GM23338 (cell line): ENCODE results near the gene ADGRL3. TPM values are rescaled to one million over a fixed set of nuclear protein-coding genes. Genes with fewer than 3 reads are reported as not detected.
A peak's percentile ranks its signal among the peaks of the same experiment; 100 is the strongest.

ENCODE experiments used
- ATAC-seq: fragments of 200-7000 bp; cut with Tn5 transposase; 3 replicates; pipeline ENCODE4 v1.9.1; 2020
- DNase-seq: peaks from one replicate; pipeline ENCODE4 v3.0.0-alpha.2; 2015; ENCODE audit warnings: low spot score
- H2AFZ ChIP-seq: fragments of 200-600 bp; sonication (generic); 2 replicates; pipeline ENCODE4 v1.8.0; 2016; ENCODE audit warnings: antibody characterized with exemption, mild to moderate bottlenecking, moderate library complexity
- H3F3A ChIP-seq: fragments of 200-600 bp; sonication (generic); replicated peaks from 2 replicates; pipeline ENCODE4 v1.8.0; 2017; ENCODE audit warnings: antibody characterized with exemption, mixed run types, low read depth
- H3K27ac ChIP-seq: fragments of 200-600 bp; sonication (generic); 2 replicates; pipeline ENCODE4 v1.6.1; 2016; ENCODE audit warnings: low read depth
- H3K27me3 ChIP-seq: fragments of 200-600 bp; sonication (generic); 2 replicates; pipeline ENCODE4 v1.8.0; 2016; ENCODE audit warnings: mild to moderate bottlenecking, mixed run types, moderate library complexity; ENCODE audit not compliant: insufficient read depth
- H3K36me3 ChIP-seq: fragments of 200-600 bp; sonication (generic); 2 replicates; pipeline ENCODE4 v1.8.0; 2016; ENCODE audit warnings: mild to moderate bottlenecking; ENCODE audit not compliant: insufficient read depth
- H3K4me1 ChIP-seq: fragments of 200-600 bp; sonication (generic); 2 replicates; pipeline ENCODE4 v1.8.0; 2016; ENCODE audit warnings: mild to moderate bottlenecking, moderate library complexity; ENCODE audit not compliant: insufficient read depth
- H3K4me2 ChIP-seq: fragments of 200-600 bp; sonication (generic); 2 replicates; pipeline ENCODE4 v1.7.1; 2017; ENCODE audit warnings: mixed run types
- H3K4me3 ChIP-seq: fragments of 200-600 bp; sonication (generic); 2 replicates; pipeline ENCODE4 v1.6.1; 2016; ENCODE audit warnings: mixed run types
- H3K79me2 ChIP-seq: fragments of 200-600 bp; sonication (generic); replicated peaks from 2 replicates; pipeline ENCODE4 v1.8.0; 2017; ENCODE audit warnings: mild to moderate bottlenecking; ENCODE audit not compliant: insufficient read depth
- H3K9me2 ChIP-seq: fragments of 200-600 bp; sonication (generic); 2 replicates; pipeline ENCODE4 v1.8.0; 2017; ENCODE audit not compliant: insufficient read depth
- H4K20me1 ChIP-seq: fragments of 200-600 bp; sonication (generic); replicated peaks from 2 replicates; pipeline ENCODE4 v1.8.0; 2017; ENCODE audit warnings: mild to moderate bottlenecking; ENCODE audit not compliant: insufficient read depth
- H3K27ac Mint-ChIP-seq: 2 replicates; pipeline ENCODE4 v1.8.0; 2020; ENCODE audit warnings: inconsistent platforms, mild to moderate bottlenecking, moderate library complexity, mixed read lengths
- H3K27me3 Mint-ChIP-seq: 3 replicates; pipeline ENCODE4 v1.8.0; 2022; ENCODE audit warnings: low read depth, mild to moderate bottlenecking, moderate library complexity, mixed read lengths, inconsistent platforms; ENCODE audit not compliant: insufficient read depth, poor library complexity
- H3K36me3 Mint-ChIP-seq: 3 replicates; pipeline ENCODE4 v1.8.0; 2021; ENCODE audit warnings: low read depth, mild to moderate bottlenecking, inconsistent platforms, moderate library complexity, mixed read lengths
- H3K4me1 Mint-ChIP-seq: 3 replicates; pipeline ENCODE4 v1.8.0; 2020; ENCODE audit warnings: mild to moderate bottlenecking, inconsistent platforms, mixed read lengths
- H3K4me3 Mint-ChIP-seq: 3 replicates; pipeline ENCODE4 v1.8.0; 2021; ENCODE audit warnings: moderate library complexity, mild to moderate bottlenecking, inconsistent platforms, mixed read lengths
- H3K9me3 Mint-ChIP-seq: 3 replicates; pipeline ENCODE4 v1.8.0; 2020; ENCODE audit warnings: moderate library complexity, mild to moderate bottlenecking, inconsistent platforms, mixed read lengths
- CTCF ChIP-seq, 2 experiments: fragments of 200-600 bp in 1 of 2; sonication (generic) in 1 of 2; conservative IDR thresholded peaks; 2 replicates each; pipeline versions ENCODE4 v1.5.1 to v1.6.1; 2016 to 2017; ENCODE audit warnings: antibody characterized with exemption in 2 of 2, low read depth in 2 of 2, mild to moderate bottlenecking in 2 of 2, moderate library complexity in 1 of 2
- JUNB ChIP-seq: IDR thresholded peaks from one replicate; pipeline ENCODE4 v1.6.1; 2016; ENCODE audit warnings: antibody characterized with exemption; ENCODE audit not compliant: unreplicated experiment
- NANOG ChIP-seq: IDR thresholded peaks from 2 replicates; pipeline ENCODE4 v1.6.1; 2016; ENCODE audit warnings: antibody characterized with exemption, borderline replicate concordance
- POLR2AphosphoS5 ChIP-seq: IDR thresholded peaks from 2 replicates; pipeline ENCODE4 v1.6.1; 2016; ENCODE audit warnings: antibody characterized with exemption, low read depth
- STAT1 ChIP-seq: IDR thresholded peaks from one replicate; pipeline ENCODE4 v1.6.1; 2016; ENCODE audit warnings: antibody characterized with exemption; ENCODE audit not compliant: unreplicated experiment
- ZNF462 ChIP-seq: fragments of 250-450 bp; sonication (Bioruptor Pico); IDR thresholded peaks from 2 replicates; pipeline ENCODE4 v1.5.0; 2020; ENCODE audit warnings: mild to moderate bottlenecking, moderate library complexity
- polyA plus RNA-seq: library from polyadenylated mRNA; unstranded; fragments of >200 nt; fragmentation: Nextera tagmentation; extraction: Ambion mirVana; gene quantifications from 2 replicates; pipeline ENCODE4 v1.2.1, GENCODE V29; 2016
- total RNA-seq: library from RNA; depleted of rRNA; stranded (reverse); fragments of >200 nt; shearing (Covaris generic); gene quantifications from 2 replicates; pipeline ENCODE4 v1.2.3, GENCODE V29; 2014

The ADGRL3 gene
- total and polyA plus RNA-seq, 2 experiments from 2014 or later, result 9.7 to 16.5 TPM

- TF ChIP-seq STAT1 (no peak), NANOG (no peak), POLR2AphosphoS5 (no peak), CTCF (conservative IDR thresholded peaks at IDR 0.05; ENCODE audit: low read depth in 2 of 2) (no peak)
- no peak overlapping the region for H2AFZ ChIP-seq
- peak overlapping the region; percentile 93 for H3K27ac ChIP-seq
- H3K4me1 ChIP-seq, result peaks cover 40% of the 10 kb centered on the region
- ATAC-seq, result peak; percentile 10
- H3K36me3 ChIP-seq, result peaks cover 23% of the 10 kb centered on the region
- peak overlapping the region; percentile 58 for H3K4me2 ChIP-seq
- Mint-ChIP-seq H3K27ac (peak overlapping the region; percentile 100), H3K27me3 (peaks cover 40% of the 10 kb centered on the region), H3K9me3 (peaks cover 39% of the 10 kb centered on the region), H3K4me3 (peak overlapping the region; percentile 100), H3K4me1 (peaks cover 54% of the 10 kb centered on the region), H3K36me3 (peaks cover 46% of the 10 kb centered on the region)
- H3K4me3 ChIP-seq, result peak overlapping the region; percentile 42
- no peak for DNase-seq
- H4K20me1 ChIP-seq, result no peaks in the 10 kb centered on the region
- no peaks in the 10 kb centered on the region for H3K9me2 ChIP-seq
- peaks cover 2% of the 10 kb centered on the region; the same call in 1 of the 2 replicates for H3F3A ChIP-seq
- H3K79me2 ChIP-seq, result peaks cover 47% of the 10 kb centered on the region
- no peaks in the 10 kb centered on the region for H3K27me3 ChIP-seq
These were observed 570.9 kb downstream of the ADGRL3 start for GRCh38 chr4:61771056-61771455.

- Histone ChIP-seq H4K20me1 (no peaks in the 10 kb centered on the region), H3K27me3 (no peaks in the 10 kb centered on the region), H3K9me2 (no peaks in the 10 kb centered on the region), H3F3A (no peaks in the 10 kb centered on the region), H3K36me3 (peaks cover 12% of the 10 kb centered on the region), H3K4me1 (peaks cover 40% of the 10 kb centered on the region), H3K79me2 (peaks cover 40% of the 10 kb centered on the region), H3K27ac (peak overlapping the region; percentile 17; the same call in 1 of the 2 replicates), H3K4me2 (peak overlapping the region; percentile 58), H3K4me3 (no peak overlapping the region), H2AFZ (no peak overlapping the region)
- Mint-ChIP-seq H3K36me3 (peaks cover 35% of the 10 kb centered on the region), H3K4me1 (peaks cover 51% of the 10 kb centered on the region), H3K27me3 (peaks cover 33% of the 10 kb centered on the region), H3K27ac (no peak overlapping the region), H3K4me3 (0 out of 3 replicates have a peak overlapping the region, but pooled peaks have one; percentile 18), H3K9me3 (peaks cover 32% of the 10 kb centered on the region)
- ATAC-seq, result peak; percentile 21
- no peak for TF ChIP-seq ZNF462
- TF ChIP-seq CTCF (conservative IDR thresholded peaks at IDR 0.05; ENCODE audit: low read depth in 2 of 2), result no peak
- TF ChIP-seq JUNB, result no peak
- DNase-seq, result no peak
These were observed 572.0 kb downstream of the ADGRL3 start for GRCh38 chr4:61772126-61772525.
